GM12874 (cell line): ENCODE data around the gene LMO3.

Experiments used
- CTCF ChIP-seq: IDR thresholded peaks from 2 replicates; pipeline ENCODE4 v1.5.1; 2011; ENCODE audit warnings: low read depth, mild to moderate bottlenecking, control low read depth, low read length, moderate library complexity; ENCODE audit not compliant: insufficient read depth

The LMO3 gene

GRCh38 chr12:16545836-16546235, 60.1 kb downstream of the LMO3 start:
- no peak for TF ChIP-seq CTCF

GRCh38 chr12:16542586-16542985, 63.4 kb downstream of the LMO3 start:
- no peak for TF ChIP-seq CTCF

GRCh38 chr12:16531621-16532020, 74.3 kb downstream of the LMO3 start:
- TF ChIP-seq CTCF: no peak

GRCh38 chr12:16530268-16530850, 75.6 kb downstream of the LMO3 start:
- no peak for TF ChIP-seq CTCF

- TF ChIP-seq CTCF: no peak
These were observed 79.3 kb downstream of the LMO3 start for GRCh38 chr12:16526693-16527092.

- TF ChIP-seq CTCF: no peak
These were observed 81.6 kb downstream of the LMO3 start for GRCh38 chr12:16524378-16524777.

- TF ChIP-seq CTCF: no peak
These were observed 82.0 kb downstream of the LMO3 start for GRCh38 chr12:16523951-16524331.

- no peak for TF ChIP-seq CTCF
These were observed 82.5 kb downstream of the LMO3 start for GRCh38 chr12:16523284-16523950.
